Epithelial cell of prostate (primary cell): ENCODE data around the gene SLAMF1.
"Not testable (repeated sequence)": the region's sequence is repeated elsewhere in the genome, so short reads cannot be mapped to it uniquely, and the experiment has no call there.

Experiments used
- DNase-seq: peaks from one replicate; pipeline ENCODE4 v3.0.0-alpha.2; 2011; ENCODE audit warnings: low read depth, low spot score
- H3K27ac ChIP-seq: fragments of 450-650 bp; 2 replicates; pipeline ENCODE4 v1.5.1; 2017; ENCODE audit warnings: mild to moderate bottlenecking

The SLAMF1 gene

GRCh38 chr1:160666079-160666442 is 19.2 kb upstream of the SLAMF1 start:
- no peak for DNase-seq
- no peak overlapping the region for H3K27ac ChIP-seq

- no peak for DNase-seq
- H3K27ac ChIP-seq = no peak overlapping the region
These were observed 18.7 kb upstream of the SLAMF1 start for GRCh38 chr1:160665330-160666078.

GRCh38 chr1:160664573-160665051 is 17.8 kb upstream of the SLAMF1 start:
- no peak for DNase-seq
- no peak overlapping the region for H3K27ac ChIP-seq

DNA sequence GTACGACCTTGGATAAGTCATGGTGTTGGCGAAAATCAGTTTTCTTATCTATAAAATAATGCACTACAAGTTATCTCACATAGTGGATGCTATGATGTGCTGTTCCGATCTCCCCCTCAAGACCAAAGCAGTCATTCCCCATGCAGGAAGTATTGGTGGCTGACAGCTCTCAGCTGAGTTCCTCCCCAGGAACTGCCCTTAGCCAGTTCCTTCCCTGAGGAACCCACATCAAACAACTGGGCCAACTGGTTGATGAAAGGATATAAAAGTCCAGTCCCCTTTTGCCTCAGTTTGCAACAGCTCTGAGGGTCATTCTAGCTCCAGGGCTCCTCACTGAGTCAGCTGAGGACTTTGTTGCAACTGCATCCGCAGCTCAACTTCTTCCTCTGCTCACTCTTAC is 16.1 kb upstream of the SLAMF1 start:
- no peak for DNase-seq
- H3K27ac ChIP-seq = no peak overlapping the region

GRCh38 chr1:160659566-160659965 is 12.7 kb upstream of the SLAMF1 start:
- no peak for DNase-seq
- H3K27ac ChIP-seq = no peak overlapping the region

DNA sequence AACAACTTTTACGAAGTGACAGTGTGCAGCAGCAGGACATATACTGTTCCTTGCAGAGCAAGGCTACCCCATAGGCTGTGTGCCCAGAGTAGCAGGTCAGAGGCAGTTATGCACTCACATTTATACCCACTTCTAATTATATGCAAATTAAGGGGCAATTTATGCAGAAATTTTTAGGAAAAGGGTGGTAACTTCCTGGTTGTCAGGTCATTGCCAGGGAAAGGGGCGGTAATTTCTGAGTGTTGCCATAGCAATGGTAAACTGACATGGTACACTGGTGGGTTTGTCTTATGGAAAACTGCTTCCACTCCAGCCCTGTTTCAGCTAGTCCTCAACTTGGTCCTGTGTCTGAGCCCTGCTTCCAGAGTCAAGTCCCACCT is 12.0 kb upstream of the SLAMF1 start:
- DNase-seq = no peak

GRCh38 chr1:160658162-160658813 is 11.4 kb upstream of the SLAMF1 start:
- DNase-seq = no peak
- H3K27ac ChIP-seq = no peak overlapping the region

More for the DNA sequence above, 12.0 kb upstream of the SLAMF1 start:
- no peak overlapping the region for H3K27ac ChIP-seq

GRCh38 chr1:160657250-160657781 is 10.5 kb upstream of the SLAMF1 start:
- no peak overlapping the region for H3K27ac ChIP-seq
- no peak for DNase-seq

GRCh38 chr1:160656737-160657136 is 9.9 kb upstream of the SLAMF1 start:
- no peak overlapping the region for H3K27ac ChIP-seq

DNA sequence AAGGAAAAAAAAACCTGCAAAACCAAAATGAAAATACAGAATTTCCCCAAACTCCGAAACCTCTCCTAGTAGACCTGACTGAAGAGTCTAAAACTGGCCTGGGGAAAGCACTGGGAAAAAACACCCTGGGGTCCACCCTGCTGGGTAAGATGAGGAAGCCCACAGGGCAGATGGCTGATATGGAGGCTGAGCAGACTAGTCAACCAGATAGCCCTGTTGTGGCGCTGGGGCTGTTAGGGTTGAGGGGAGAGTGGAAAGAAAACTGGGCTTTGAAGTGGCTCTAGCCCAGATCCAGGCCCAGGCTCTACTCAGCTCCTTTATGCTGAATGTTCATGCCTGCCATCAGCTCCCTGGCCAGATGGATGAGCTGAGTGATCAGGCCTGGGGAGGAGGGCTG is 6.8 kb upstream of the SLAMF1 start:
- no peak overlapping the region for H3K27ac ChIP-seq
- no peak for DNase-seq

More at GRCh38 chr1:160656737-160657136, 9.9 kb upstream of the SLAMF1 start:
- DNase-seq = no peak

- DNase-seq = no peak
- H3K27ac ChIP-seq = no peak overlapping the region
These were observed 6.2 kb upstream of the SLAMF1 start for GRCh38 chr1:160652924-160653619.

DNA sequence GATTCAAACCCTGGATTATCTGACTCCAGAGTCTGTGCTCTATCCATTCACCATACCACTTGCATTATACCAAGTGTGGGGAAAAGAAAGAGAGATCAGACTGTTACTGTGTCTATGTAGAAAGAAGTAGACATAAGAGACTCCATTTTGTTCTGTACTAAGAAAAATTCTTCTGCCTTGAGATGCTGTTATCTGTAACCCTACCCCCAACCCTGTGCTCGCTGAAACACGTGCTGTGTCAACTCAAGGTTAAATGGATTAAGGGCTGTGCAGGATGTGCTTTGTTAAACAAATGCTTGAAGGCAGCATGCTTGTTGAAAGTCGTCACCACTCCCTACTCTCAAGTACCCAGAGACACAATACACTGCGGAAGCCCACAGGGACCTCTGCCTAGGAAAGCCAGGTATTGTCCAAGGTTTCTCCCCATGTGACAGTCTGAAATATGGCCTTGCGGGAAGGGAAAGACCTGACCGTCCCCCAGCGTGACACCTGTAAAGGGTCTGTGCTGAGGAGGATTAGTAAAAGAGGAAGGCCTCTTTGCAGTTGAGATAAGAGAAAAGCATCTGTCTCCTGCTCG is 5.3 kb upstream of the SLAMF1 start:
- not testable (repeated sequence) for DNase-seq, H3K27ac ChIP-seq

DNA sequence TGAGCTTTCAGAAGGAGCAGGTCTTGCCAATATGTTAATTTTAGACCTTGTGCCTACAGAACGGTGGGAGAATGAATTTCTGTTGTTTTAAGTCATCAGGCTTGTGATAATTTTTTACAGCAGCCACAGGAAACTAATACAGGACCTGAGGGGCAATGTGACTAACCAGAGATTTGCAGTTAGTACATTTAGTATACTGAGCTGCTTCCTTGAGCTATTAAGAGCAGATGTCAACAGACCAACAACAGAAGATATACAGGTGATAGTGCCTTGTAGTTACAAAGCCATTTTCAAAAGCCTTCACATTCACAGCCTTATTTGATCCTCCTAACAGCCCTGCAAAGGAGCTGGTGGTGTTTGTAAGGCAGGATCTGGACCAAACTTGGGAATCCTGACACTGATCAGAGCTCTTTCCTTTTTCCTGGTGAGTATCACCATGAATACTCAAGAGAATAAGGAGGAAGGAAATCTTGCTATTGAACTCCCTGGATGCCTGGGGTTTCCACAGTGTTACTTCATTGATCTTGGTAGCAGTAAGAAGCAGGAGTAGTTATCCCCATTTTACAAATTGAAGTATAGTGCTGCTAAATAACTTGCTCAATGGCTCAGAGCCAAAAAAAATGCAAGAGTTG is 4.7 kb upstream of the SLAMF1 start:
- no peak for DNase-seq
- no peak overlapping the region for H3K27ac ChIP-seq

GRCh38 chr1:160647329-160647720 is 481 bp upstream of the SLAMF1 start:
- no peak for DNase-seq
- H3K27ac ChIP-seq = no peak overlapping the region

DNA sequence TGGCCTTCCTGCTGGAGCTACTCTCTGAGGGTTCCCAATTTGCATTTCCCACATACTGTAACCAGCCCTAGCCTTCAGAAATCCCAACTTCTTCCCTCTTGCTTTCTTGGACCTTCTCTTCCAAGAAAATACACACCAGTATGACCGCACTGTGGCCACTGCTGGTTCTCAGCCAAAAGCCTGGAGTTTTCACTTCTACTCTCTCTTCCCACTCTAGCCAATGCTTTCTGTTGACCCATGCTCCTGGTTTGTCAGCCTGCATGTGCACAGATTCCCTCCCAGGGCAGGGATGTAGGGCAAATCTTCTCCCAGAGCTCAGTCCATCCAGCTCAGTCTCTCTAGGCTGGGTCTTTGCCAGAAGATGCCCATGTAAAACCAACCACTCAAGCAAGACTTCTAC is 664 bp downstream of the SLAMF1 start:
- DNase-seq = no peak
- H3K27ac ChIP-seq = no peak overlapping the region

DNA sequence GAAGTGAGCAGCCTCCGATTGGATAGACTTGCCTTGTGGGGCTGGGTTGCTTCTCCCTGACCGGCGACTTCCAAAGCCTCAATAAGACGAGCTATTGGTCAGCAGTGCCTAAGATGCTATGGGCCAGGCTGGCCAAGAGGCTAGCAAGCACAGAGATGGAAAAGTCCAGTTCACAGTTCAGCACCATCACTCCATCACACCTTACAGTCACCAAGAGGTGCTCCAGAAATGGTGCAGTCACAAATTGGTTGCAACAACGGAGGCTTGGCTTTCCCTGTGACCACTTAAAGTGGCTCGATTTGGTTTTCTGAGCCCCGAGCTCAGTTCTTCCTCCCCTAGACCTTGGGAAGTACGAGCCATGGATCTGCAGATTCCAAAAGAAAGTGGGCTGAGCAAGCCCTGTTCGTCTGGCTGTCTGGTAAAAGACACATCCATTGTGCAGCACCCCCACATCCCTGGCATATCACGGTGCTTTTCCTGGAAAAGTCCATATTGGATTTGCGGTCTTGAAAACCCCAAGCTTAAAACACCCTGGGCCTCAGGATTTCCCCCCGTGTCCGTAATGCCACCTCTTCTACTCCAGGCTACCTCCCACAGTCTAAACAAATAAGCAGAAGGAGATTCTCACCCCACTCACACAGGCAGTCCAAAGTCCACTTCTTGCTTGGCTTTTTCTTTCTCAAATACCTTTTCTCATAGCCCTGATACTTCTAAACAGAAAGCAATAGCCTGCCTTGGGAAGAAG is 1.3 kb downstream of the SLAMF1 start:
- no peak overlapping the region for H3K27ac ChIP-seq
- no peak for DNase-seq

- no peak for DNase-seq
- H3K27ac ChIP-seq = no peak overlapping the region
These were observed 2.4 kb downstream of the SLAMF1 start for GRCh38 chr1:160644399-160644798.

DNA sequence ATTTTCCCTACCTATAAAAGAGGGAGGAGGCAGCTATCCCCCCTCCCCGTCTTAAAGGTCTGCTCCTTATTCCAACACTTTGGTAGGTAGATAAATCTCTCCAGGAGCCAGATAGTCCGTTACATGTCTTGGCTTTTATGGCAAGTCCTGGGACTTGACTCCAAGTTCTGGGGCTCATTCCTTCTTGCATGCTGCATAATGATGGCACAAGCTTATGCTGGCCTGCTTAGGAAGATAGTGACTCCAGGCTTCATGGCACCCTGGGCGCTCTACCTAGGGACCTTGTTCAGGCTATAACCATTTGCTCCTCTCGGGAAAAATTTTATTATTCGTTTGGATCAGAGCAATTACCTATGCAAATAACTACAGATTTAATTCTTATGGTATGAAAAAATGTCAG is 3.7 kb downstream of the SLAMF1 start:
- no peak overlapping the region for H3K27ac ChIP-seq
- DNase-seq = no peak

GRCh38 chr1:160642281-160642644 is 4.6 kb downstream of the SLAMF1 start:
- no peak overlapping the region for H3K27ac ChIP-seq

More at GRCh38 chr1:160642281-160642644, 4.6 kb downstream of the SLAMF1 start:
- DNase-seq = no peak
